RCC 7860 (cell line): ENCODE results near the gene UROS.

Source experiments
- DNase-seq: peaks from one replicate; pipeline ENCODE4 v3.0.0-alpha.2; 2015; ENCODE audit warnings: low spot score
- FAIRE-seq: peaks from 2 replicates; lab custom pipeline; 2012; peaks lifted over from hg19 to GRCh38; lab: Jason Lieb, UNC

The UROS gene

GRCh38 chr10:125769175-125769574 is 53.9 kb downstream of the UROS start:
- DNase-seq: no peak
- no peak for FAIRE-seq

GRCh38 chr10:125768219-125768855 is 54.7 kb downstream of the UROS start:
- FAIRE-seq (no peak), DNase-seq (no peak)

GRCh38 chr10:125766511-125766910 is 56.5 kb downstream of the UROS start:
- DNase-seq: no peak
- FAIRE-seq: no peak

- DNase-seq: no peak
- no peak for FAIRE-seq
Measured at GRCh38 chr10:125765835-125766234, 57.2 kb downstream of the UROS start.

- FAIRE-seq: no peak
- no peak for DNase-seq
Measured at GRCh38 chr10:125762692-125763648, 60.1 kb downstream of the UROS start.

- no peak for FAIRE-seq
- DNase-seq: no peak
Measured at GRCh38 chr10:125761961-125762360, 61.1 kb downstream of the UROS start.

- DNase-seq: no peak
- FAIRE-seq: no peak
Measured at GRCh38 chr10:125757742-125758141, 65.3 kb downstream of the UROS start.

- no peak for DNase-seq
- FAIRE-seq: no peak
Measured at GRCh38 chr10:125756853-125757487, 66.1 kb downstream of the UROS start.

- no peak for DNase-seq
- no peak for FAIRE-seq
Measured at GRCh38 chr10:125756196-125756595, 66.9 kb downstream of the UROS start.

GRCh38 chr10:125747417-125747816 is 75.6 kb downstream of the UROS start:
- FAIRE-seq (no peak), DNase-seq (no peak)

- no peak for DNase-seq
- no peak for FAIRE-seq
Measured at GRCh38 chr10:125744909-125745308, 78.1 kb downstream of the UROS start.

GRCh38 chr10:125742465-125742864 is 80.6 kb downstream of the UROS start:
- DNase-seq (no peak), FAIRE-seq (peak; percentile 12)

GRCh38 chr10:125739994-125740679 is 82.9 kb downstream of the UROS start:
- no peak for FAIRE-seq
- no peak for DNase-seq
